Gastroesophageal sphincter (tissue), 4 donors: Measurements from ENCODE around the gene EBF4. TPM values are rescaled to one million over a fixed set of nuclear protein-coding genes. Genes with fewer than 3 reads are reported as not detected.

Source experiments
- ATAC-seq: fragments of 150-250 bp; one replicate; pipeline ENCODE4 v1.9.1; 2016; ENCODE audit warnings: mild to moderate bottlenecking, moderate library complexity
- H3K27ac ChIP-seq, 4 donors: fragments of 200-600 bp; sonication (generic) in 3 of 4; 1 replicate in 3 of 4; 2 replicates in 1 of 4; pipeline ENCODE4 v1.5.1; 2016 to 2019
- H3K27me3 ChIP-seq: fragments of 200-600 bp; sonication (generic); one replicate; pipeline ENCODE4 v1.5.1; 2019
- H3K36me3 ChIP-seq, 2 donors: fragments of 200-600 bp; sonication (generic); one replicate each; pipeline ENCODE4 v1.5.1; 2019; ENCODE audit warnings: control low read depth in 1 of 2
- H3K4me1 ChIP-seq, 3 donors: fragments of 200-600 bp; sonication (generic); 1 replicate in 2 of 3; 2 replicates in 1 of 3; pipeline ENCODE4 v1.5.1; 2016 to 2019; ENCODE audit warnings: control low read depth in 2 of 3
- H3K4me3 ChIP-seq, 2 donors: fragments of 200-600 bp; sonication (generic); one replicate each; pipeline ENCODE4 v1.5.1; 2019; ENCODE audit warnings: mild to moderate bottlenecking in 1 of 2, moderate library complexity in 1 of 2
- H3K9me3 ChIP-seq, 3 donors: fragments of 200-600 bp; sonication (generic); one replicate each; pipeline ENCODE4 v1.5.1; 2017 to 2019; ENCODE audit warnings: control low read depth in 2 of 3
- CTCF ChIP-seq, 4 experiments: fragments of 200-600 bp in 2 of 4; fragments of 450-650 bp in 2 of 4; sonication (generic) in 1 of 4; IDR thresholded peaks; one replicate each; pipeline ENCODE4 v1.5.1; 2017 to 2019; ENCODE audit warnings: antibody characterized with exemption in 4 of 4, mild to moderate bottlenecking in 2 of 4, moderate library complexity in 2 of 4
- EP300 ChIP-seq: sonication (generic); formaldehyde crosslinking; IDR thresholded peaks from one replicate; pipeline ENCODE4 v1.6.1; 2017; ENCODE audit warnings: antibody characterized with exemption, mild to moderate bottlenecking
- POLR2A ChIP-seq, 2 donors: fragments of 450-650 bp; IDR thresholded peaks; one replicate each; pipeline ENCODE4 v1.6.1; 2017; ENCODE audit warnings: antibody characterized with exemption in 2 of 2, mild to moderate bottlenecking in 2 of 2, moderate library complexity in 1 of 2
- POLR2AphosphoS5 ChIP-seq: sonication (generic); formaldehyde crosslinking; IDR thresholded peaks from one replicate; pipeline ENCODE4 v1.6.1; 2017; ENCODE audit warnings: antibody characterized with exemption
- WGBS, 2 donors: methylation state at CpG; one replicate each; pipeline ENCODE4 v1.1.5; 2018; ENCODE audit warnings: low coverage in 1 of 2; 5-methylcytosine and 5-hydroxymethylcytosine counted together
- total RNA-seq, 4 donors: library from RNA; depleted of rRNA; stranded (reverse); fragments of >200 nt; gene quantifications; one replicate each; pipeline ENCODE4 v1.1.0, GENCODE V29; 2016

The EBF4 gene
- total RNA-seq, 4 donors from 2014 or later = 14.5 to 36.6 (median 19.6) TPM

DNA sequence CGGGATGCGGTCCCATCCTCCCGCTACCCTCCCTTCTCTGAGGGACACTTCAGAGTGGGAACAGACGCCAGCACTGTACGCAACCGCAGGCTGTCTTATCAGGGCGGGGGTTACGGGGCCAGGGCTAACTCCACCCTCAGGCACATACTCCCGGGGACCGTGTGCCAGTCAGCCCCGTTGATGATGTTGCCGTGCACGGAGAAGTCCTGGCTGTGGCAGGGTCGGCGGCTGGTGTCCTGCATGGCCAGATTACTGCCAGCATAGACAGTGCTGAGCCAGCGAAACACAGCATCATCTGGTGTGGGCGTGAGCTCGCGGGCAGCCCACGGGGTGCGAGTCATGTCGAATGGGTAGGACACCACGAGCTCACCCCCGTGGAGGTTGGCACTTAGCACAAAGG lies 102.9 kb downstream of the EBF4 start:
- 81% methylated on average over 4 of the region's 24 CpGs; no CpG with 5 or more reads in 1 of the 2 donors for WGBS, 2 donors
- no peak for ATAC-seq
- peaks cover 0 to 16% (median 6%) of the 10 kb centered on the region in 3 donors for H3K4me1 ChIP-seq
- H3K36me3 ChIP-seq = no peaks in the 10 kb centered on the region
- H3K9me3 ChIP-seq = no peaks in the 10 kb centered on the region
- TF ChIP-seq POLR2AphosphoS5 = no peak
- TF ChIP-seq POLR2A (IDR thresholded peaks at IDR 0.05) = no peak
- TF ChIP-seq CTCF (IDR thresholded peaks at IDR 0.05) = no peak
- TF ChIP-seq EP300 = no peak
- H3K4me3 ChIP-seq = no peak overlapping the region
- H3K27me3 ChIP-seq = peaks cover 83% of the 10 kb centered on the region
- H3K27ac ChIP-seq = no peak overlapping the region

DNA sequence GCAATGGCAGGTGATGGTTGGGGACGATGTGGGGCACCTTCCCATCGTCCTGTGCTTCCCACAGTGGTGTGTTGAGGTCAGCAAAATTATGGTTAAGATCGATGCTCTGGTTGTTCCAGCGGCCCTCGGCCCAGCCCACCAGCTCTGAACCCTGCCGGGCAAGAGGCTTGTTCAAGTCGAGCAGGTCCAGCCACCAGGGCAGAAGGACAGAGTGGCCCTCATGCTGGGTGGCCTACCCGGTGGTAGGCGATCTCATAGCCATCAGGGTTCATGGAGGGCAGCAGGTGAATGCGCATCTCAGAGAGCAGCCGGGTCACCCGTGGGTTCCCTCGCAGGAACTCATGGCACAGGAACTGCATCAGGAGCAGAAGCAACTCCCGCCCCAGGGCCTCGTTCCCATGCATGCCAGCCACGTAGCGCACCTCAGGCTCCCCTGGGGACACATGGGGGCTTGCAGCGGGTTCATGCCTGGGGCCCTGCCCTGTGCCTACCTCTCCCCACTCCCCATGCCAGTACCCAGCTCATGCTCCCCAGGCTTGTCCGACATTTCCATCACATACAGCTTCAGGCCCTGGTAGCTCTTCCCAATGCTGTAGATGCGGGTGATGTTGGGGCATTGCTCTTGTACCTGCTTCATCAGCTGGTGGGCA lies 103.6 kb downstream of the EBF4 start:
- Histone ChIP-seq H3K36me3 (no peaks in the 10 kb centered on the region), H3K4me3 (no peak overlapping the region), H3K27me3 (peaks cover 90% of the 10 kb centered on the region), H3K27ac (no peak overlapping the region), H3K4me1 (peaks cover 0 to 23% (median 7%) of the 10 kb centered on the region in 3 donors), H3K9me3 (no peaks in the 10 kb centered on the region)
- ATAC-seq = no peak
- 100% methylated on average over 1 of the region's 20 CpGs; no CpG with 5 or more reads in 1 of the 2 donors for WGBS, 2 donors
- no peak for TF ChIP-seq POLR2AphosphoS5
- no peak for TF ChIP-seq EP300
- TF ChIP-seq POLR2A (IDR thresholded peaks at IDR 0.05) = no peak
- no peak for TF ChIP-seq CTCF (IDR thresholded peaks at IDR 0.05)

DNA sequence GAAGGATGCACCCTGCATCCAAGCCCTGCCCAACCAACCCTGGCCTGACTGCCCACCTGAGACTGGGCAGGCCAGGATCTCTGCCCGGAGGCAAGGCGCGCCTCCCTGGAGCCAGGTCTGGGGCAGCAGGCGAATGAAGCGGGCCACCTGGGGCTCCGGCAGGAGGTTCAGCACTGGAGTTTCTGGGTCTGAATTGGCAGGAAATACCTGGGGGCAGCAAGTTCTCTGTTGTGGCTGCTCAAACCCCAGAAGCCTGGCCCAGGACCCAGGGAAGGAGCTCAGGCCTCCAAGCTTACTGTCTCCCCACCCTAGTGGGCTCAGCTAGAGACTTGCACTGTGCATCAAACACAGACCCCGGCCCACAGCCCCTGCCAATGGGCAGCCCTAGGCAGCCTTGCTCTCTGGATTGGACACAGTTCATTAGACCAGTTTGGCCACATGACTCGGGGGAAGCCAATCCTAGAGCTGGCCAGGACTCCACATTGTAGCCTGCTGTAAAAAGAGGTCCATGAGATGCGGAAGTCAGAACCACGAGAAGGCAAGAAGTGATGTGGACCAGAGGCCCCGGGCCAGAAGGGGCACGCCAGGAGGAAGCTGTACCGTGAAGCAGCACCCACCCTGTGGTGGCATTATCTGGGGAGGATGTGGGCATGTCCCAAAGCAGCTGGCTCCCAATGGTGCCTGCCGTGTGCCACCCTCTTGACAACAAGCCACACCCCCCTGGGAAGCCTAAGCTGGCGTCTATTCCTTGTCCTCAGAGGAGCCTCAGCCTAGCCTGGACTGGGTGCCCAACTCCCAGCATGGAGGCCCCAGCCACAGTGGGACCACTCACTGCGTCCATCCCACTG lies 104.8 kb downstream of the EBF4 start:
- Histone ChIP-seq H3K4me3 (no peak overlapping the region), H3K4me1 (peaks cover 0 to 26% (median 7%) of the 10 kb centered on the region in 3 donors), H3K27me3 (peaks cover 94% of the 10 kb centered on the region), H3K27ac (no peak overlapping the region), H3K36me3 (no peaks in the 10 kb centered on the region), H3K9me3 (no peaks in the 10 kb centered on the region)
- TF ChIP-seq EP300 (no peak), POLR2A (IDR thresholded peaks at IDR 0.05) (no peak)
- no peak for ATAC-seq
- 67 to 71% methylated on average over 3 to 4 of the region's 16 CpGs for WGBS, 2 donors

GRCh38 chr20:2798095-2798805 lies 105.7 kb downstream of the EBF4 start:
- Histone ChIP-seq H3K27me3 (peaks cover 94% of the 10 kb centered on the region), H3K27ac (no peak overlapping the region), H3K4me1 (peaks cover 0 to 26% (median 7%) of the 10 kb centered on the region in 3 donors), H3K36me3 (no peaks in the 10 kb centered on the region), H3K9me3 (no peaks in the 10 kb centered on the region), H3K4me3 (no peak overlapping the region)
- no CpG with 5 or more reads among the region's 19 CpGs for WGBS, 2 donors
- TF ChIP-seq POLR2A (IDR thresholded peaks at IDR 0.05) = no peak
- no peak for TF ChIP-seq CTCF (IDR thresholded peaks at IDR 0.05)
- TF ChIP-seq POLR2AphosphoS5 = no peak
- no peak for TF ChIP-seq EP300
- no peak for ATAC-seq

GRCh38 chr20:2798814-2799213 lies 106.2 kb downstream of the EBF4 start:
- Histone ChIP-seq H3K9me3 (no peaks in the 10 kb centered on the region), H3K4me3 (no peak overlapping the region), H3K36me3 (no peaks in the 10 kb centered on the region), H3K4me1 (peaks cover 0 to 26% (median 7%) of the 10 kb centered on the region in 3 donors), H3K27ac (no peak overlapping the region), H3K27me3 (peaks cover 94% of the 10 kb centered on the region)
- WGBS, 2 donors = 56 to 63% methylated on average over 1 to 2 of the region's 6 CpGs
- ATAC-seq = no peak
- TF ChIP-seq CTCF (IDR thresholded peaks at IDR 0.05) = no peak
